Right renal pelvis (tissue), 4 donors: Measurements from ENCODE around the gene ELMO1. TPM values are rescaled to one million over a fixed set of nuclear protein-coding genes. Genes with fewer than 3 reads are reported as not detected.

Source experiments
- DNase-seq, 4 donors: peaks; one replicate each; pipeline ENCODE4 v3.0.0-alpha.2; 2013; ENCODE audit warnings: low read depth in 4 of 4, low spot score in 3 of 4, missing footprints in 1 of 4
- polyA plus RNA-seq, 4 donors: library from polyadenylated mRNA; unstranded; fragments of 120-200 nt; gene quantifications; one replicate each; pipeline ENCODE4 v1.2.1, GENCODE V29; 2013; ENCODE audit not compliant: insufficient read length in 4 of 4

ELMO1 gene
- polyA plus RNA-seq, 4 donors, result 9.9 to 14.6 (median 11.3) TPM

DNA sequence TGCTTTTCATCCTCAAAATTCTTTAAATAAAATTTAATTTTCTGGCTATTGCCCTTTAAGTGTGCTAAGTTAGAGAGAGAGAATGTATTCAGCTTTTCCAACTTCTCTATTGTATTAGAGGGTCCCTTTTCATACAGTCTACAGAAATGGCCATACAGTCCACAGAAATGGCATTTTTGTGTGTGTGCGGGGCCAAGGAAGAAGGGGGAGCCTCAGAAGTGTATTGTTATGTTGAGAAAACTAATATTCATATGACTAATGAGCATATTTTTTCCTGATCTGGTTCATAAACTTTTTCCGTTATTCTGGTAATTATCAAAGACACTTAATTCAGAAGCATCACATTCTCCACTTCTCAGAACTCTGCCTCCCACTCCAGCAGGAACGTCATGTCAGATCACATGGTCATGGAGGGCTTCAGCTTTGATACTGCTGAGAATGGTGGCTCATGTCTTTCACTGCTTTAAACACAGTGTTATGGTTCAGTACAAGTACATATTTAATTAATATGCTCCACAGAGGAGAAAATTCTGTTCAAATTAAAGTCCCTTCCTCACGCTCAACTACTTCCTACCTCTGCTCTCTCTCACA is 37.1 kb downstream of the ELMO1 start:
- no peak for DNase-seq

GRCh38 chr7:37410305-37411229 is 38.1 kb downstream of the ELMO1 start:
- DNase-seq, result no peak

DNA sequence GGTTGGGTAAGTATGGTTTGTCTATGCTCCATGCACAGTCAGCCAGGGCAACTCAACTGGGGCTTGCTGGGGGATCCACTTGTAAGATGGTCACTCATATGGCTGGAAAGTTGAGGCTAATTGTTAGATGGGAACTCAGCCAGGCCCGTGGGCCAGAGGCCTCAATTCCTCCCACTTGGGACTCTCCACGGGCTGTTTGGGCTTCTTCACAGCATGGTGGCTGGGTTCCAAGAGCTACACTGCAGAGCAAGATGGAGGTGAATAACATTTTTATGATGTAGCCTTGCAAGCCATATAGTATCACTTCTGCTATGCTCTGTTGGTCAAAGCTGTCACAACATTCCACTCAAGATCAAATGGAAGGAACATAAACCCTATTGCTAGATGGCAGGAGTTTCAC is 39.2 kb downstream of the ELMO1 start:
- no peak for DNase-seq

- DNase-seq, result no peak
These were observed 40.1 kb downstream of the ELMO1 start for GRCh38 chr7:37408291-37409228.

- no peak for DNase-seq
These were observed 43.0 kb downstream of the ELMO1 start for GRCh38 chr7:37405603-37406122.

DNA sequence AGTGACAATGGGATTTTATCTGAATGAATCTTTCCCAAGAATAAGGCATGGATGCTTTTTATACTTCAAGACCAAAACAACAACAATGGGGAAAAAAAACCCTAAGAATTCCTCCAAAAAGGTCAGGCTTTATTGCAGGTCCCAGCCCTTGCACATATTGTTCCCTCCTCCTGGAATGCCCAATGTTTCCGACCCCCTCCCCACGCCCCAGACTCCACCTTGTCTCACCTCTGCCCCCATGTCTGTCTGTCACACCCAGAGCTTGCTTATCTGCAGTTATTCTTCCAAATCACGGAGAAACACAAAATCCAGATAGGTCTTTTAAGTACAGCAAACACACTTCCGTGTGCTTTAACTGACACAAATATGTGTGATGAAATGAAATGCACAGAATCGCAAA is 43.5 kb downstream of the ELMO1 start:
- no peak for DNase-seq

GRCh38 chr7:37399876-37400421 is 48.7 kb downstream of the ELMO1 start:
- no peak for DNase-seq

- DNase-seq, result no peak
These were observed 50.3 kb downstream of the ELMO1 start for GRCh38 chr7:37398403-37398802.

DNA sequence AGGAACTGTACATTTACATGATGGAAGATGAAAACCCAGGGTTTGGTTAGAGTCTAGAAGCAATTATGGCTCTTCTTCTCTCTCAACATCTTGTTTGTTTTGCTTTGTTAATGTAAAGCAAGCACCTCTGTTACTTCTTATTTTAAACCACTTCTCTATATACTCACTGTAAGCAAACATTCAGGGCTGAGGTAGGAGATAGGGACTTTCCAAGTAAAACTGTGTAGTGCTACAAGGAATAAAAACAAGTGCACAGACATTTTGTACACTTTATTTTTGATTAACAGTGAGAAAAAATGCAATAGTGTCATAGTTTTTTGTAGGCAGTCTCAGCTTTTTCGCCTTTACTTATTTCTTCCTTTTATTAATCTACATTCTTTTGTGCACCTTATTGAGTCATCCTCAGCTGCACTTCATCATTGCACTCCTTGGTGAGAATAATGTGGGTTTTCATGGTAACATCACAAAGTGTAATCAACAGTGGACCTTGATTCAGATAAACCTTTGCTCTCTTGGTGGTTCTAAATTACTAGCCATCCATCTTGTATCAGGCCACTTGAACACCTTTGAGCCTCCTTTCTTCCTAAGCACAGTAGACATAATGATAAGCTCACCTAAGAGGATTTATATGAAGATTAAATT is 52.9 kb downstream of the ELMO1 start:
- no peak for DNase-seq

GRCh38 chr7:37394158-37394557 is 54.5 kb downstream of the ELMO1 start:
- DNase-seq, result no peak

- no peak for DNase-seq
These were observed 55.2 kb downstream of the ELMO1 start for GRCh38 chr7:37393476-37393875.

DNA sequence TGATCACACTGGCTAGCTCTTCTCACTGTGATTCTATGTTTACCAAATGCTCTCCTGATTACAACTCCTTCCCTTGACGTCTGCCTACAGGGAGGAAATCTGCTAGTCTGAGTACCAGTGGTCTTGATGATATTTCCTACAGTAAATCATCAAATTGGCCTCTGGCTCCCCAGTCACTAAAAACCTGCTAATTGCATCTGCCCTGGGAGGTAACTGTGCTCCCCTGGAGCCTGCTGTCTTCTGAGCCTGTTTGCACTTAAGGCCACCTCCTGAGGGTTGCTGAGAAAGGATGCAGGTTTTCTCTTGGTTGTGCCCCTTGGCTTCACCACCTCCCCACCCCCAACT is 56.0 kb downstream of the ELMO1 start:
- no peak for DNase-seq

DNA sequence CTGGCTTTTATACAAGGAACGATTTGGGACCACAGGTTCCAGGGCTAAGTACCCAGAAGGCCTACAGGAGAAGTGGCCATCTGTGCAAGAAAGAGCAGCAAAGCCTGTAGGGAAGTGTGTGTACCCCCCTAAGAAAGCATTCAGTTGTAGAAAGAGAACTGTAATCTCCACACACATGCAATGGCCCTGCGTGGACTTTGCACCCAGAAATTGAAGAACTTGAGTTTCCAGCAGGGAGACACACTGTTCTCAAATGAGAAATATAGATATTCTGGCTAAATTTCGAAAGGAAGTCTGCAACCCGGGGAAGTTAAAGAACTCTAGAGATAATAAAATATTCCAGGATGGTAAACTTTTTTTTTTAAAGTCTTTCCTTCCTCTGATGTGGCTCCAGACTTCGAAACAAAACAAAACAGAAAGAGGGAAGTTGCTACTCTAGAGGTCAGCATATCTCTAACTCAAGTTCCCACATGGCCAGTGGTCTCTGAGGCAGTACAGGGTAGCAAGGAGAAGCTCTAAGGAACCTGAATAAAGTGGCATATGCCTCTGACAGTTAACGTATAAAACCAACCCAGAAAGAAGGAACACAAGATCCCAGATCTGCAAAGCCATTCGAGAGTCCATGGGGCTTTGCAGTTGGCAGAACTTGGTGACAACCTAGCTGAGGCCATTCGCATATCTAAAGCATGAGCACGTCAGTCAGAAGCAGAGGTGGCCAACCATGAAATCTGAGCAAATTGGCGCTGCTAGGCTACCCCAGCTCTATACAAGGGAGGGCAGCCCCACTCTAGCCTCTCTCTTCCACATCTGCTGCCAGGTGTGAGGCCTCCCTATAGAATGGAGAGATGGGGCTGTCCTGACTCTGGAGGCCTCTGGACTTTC is 56.6 kb downstream of the ELMO1 start:
- no peak for DNase-seq

DNA sequence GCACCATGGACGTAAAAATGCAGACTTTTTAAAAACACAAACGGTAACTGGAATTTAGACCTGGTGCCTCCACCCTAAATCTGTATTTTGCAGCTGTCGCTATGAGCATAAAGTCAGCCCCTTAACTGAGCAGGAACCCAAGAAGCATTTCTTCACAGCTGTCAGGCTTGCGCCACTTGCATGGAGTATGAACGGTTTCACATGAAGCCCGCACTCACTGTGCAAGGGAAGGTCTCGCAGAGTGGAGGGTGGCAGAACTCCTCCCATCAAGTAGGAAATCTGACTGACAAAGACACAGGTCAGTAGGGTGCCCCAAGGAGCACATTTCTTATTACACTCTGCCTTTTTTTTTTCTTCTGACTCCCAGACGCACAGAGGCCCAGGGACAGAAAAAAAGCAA is 58.5 kb downstream of the ELMO1 start:
- no peak for DNase-seq

GRCh38 chr7:37388811-37389210 is 59.9 kb downstream of the ELMO1 start:
- no peak for DNase-seq

DNA sequence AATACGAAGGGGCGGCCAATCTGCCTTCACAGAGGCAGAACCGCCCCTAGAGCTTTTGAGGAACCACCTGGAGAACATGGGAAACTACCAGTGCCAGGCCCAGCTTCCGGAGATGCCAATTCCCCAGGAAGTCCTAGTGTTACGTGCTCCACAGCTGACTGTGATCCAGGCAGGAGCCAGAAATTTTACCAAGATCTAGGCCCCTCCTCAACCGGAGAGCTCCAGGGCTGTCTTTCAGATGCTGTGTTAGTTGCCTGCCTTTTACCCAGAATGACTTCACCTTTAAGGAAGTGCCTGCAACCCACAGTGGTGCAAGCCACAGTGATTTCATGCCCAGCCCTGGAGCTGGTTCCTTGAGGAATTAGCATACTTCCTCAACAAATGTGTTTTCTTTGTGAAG is 62.9 kb downstream of the ELMO1 start:
- DNase-seq, result no peak

GRCh38 chr7:37382546-37383088 is 66.0 kb downstream of the ELMO1 start:
- DNase-seq, result no peak

GRCh38 chr7:37380831-37381230 is 67.8 kb downstream of the ELMO1 start:
- no peak for DNase-seq
